HG03064 (cell line): Measurements from ENCODE around the gene NUDT22.

Experiments
- ATAC-seq: cut with Tn5 transposase; IDR thresholded peaks from one replicate; pipeline ENCODE4 v1.9.1; 2021; ENCODE audit warnings: low read depth; ENCODE audit not compliant: unreplicated experiment

NUDT22 gene

GRCh38 chr11:64206457-64207255, 19.4 kb upstream of the NUDT22 start, which contains the start of gene FERMT3:
FERMT3 (plus strand) TSS chr11:64206721; CDS start chr11:64207365, 644 bp downstream.
- no peak for ATAC-seq

- ATAC-seq = peak; percentile 43
These were observed 18.6 kb upstream of the NUDT22 start for GRCh38 chr11:64207256-64208085.

- ATAC-seq = no peak
These were observed 17.8 kb upstream of the NUDT22 start for GRCh38 chr11:64208086-64208795.

- no peak for ATAC-seq
These were observed 17.1 kb upstream of the NUDT22 start for GRCh38 chr11:64208796-64209562.

- no peak for ATAC-seq
These were observed 16.6 kb upstream of the NUDT22 start for GRCh38 chr11:64209563-64209843.

GRCh38 chr11:64210301-64211020, 15.6 kb upstream of the NUDT22 start:
- no peak for ATAC-seq

GRCh38 chr11:64211181-64211872, 14.7 kb upstream of the NUDT22 start:
- ATAC-seq = no peak

GRCh38 chr11:64216879-64217278, 9.2 kb upstream of the NUDT22 start:
- no peak for ATAC-seq

GRCh38 chr11:64218628-64219353, 7.3 kb upstream of the NUDT22 start:
- no peak for ATAC-seq

- no peak for ATAC-seq
These were observed 6.8 kb upstream of the NUDT22 start for GRCh38 chr11:64219354-64219684.

- ATAC-seq = no peak
These were observed 6.3 kb upstream of the NUDT22 start for GRCh38 chr11:64219755-64220154.

- no peak for ATAC-seq
These were observed 5.8 kb upstream of the NUDT22 start for GRCh38 chr11:64220271-64220670.

- no peak for ATAC-seq
These were observed 5.3 kb upstream of the NUDT22 start for GRCh38 chr11:64220798-64221197.

GRCh38 chr11:64222651-64223000, 3.4 kb upstream of the NUDT22 start:
- no peak for ATAC-seq

GRCh38 chr11:64223001-64223651, 2.9 kb upstream of the NUDT22 start:
- ATAC-seq = no peak

GRCh38 chr11:64224151-64224890, 1.8 kb upstream of the NUDT22 start:
- ATAC-seq = no peak

- no peak for ATAC-seq
These were observed 1.0 kb upstream of the NUDT22 start for GRCh38 chr11:64224891-64225607.
